ENCODE results near the gene KRT78.

DNA sequence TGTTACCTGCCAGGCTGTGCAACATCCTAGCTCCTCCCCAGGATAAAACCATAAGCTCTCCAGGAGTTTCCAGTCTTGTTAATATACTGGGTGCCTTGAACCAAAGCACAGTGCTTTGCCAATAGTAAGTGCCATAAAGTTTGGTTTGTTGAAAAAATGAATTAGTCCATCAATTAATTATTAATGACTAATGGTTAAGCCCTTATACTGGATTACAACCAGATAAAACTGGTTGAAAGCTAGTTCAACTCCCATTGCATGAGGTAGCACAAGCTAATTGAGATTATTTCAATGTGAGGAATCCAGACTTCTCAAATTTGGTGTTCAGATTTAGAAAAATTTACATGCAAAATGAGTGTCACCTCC is 51.3 kb downstream of the KRT78 start:
- TF ChIP-seq EGR1 (IDR thresholded peaks at IDR 0.05; ENCODE audit: low read depth in 2 of 2), result no peak
- TF ChIP-seq, protein P1, sequence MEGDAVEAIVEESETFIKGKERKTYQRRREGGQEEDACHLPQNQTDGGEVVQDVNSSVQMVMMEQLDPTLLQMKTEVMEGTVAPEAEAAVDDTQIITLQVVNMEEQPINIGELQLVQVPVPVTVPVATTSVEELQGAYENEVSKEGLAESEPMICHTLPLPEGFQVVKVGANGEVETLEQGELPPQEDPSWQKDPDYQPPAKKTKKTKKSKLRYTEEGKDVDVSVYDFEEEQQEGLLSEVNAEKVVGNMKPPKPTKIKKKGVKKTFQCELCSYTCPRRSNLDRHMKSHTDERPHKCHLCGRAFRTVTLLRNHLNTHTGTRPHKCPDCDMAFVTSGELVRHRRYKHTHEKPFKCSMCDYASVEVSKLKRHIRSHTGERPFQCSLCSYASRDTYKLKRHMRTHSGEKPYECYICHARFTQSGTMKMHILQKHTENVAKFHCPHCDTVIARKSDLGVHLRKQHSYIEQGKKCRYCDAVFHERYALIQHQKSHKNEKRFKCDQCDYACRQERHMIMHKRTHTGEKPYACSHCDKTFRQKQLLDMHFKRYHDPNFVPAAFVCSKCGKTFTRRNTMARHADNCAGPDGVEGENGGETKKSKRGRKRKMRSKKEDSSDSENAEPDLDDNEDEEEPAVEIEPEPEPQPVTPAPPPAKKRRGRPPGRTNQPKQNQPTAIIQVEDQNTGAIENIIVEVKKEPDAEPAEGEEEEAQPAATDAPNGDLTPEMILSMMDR (IDR thresholded peaks at IDR 0.05; ENCODE audit: low read depth, low read length, missing input control), result no peak
